HEK293 (cell line): ENCODE measurements around the gene FSD1.
A peak's percentile ranks its signal among the peaks of the same experiment; 100 is the strongest.

Experiments
- CTCF ChIA-PET: fragments of 350-600 bp; formaldehyde crosslinking; extraction: SDS; loops from one replicate; lab custom pipeline; 2021; ENCODE audit warnings: antibody characterized with exemption; lab: Yijun Ruan, JAX
- POLR2A ChIA-PET: fragments of 300-600 bp; formaldehyde crosslinking; extraction: SDS; loops from one replicate; lab custom pipeline; 2020; ENCODE audit warnings: antibody characterized with exemption, inconsistent platforms; lab: Yijun Ruan, JAX
- H3K27ac ChIP-seq: fragments of 200-500 bp; sonication (Bioruptor generic); 2 replicates; pipeline ENCODE4 v1.5.1; 2014; ENCODE audit warnings: low read depth, low read length, control low read depth, inconsistent platforms; ENCODE audit errors: extremely low read depth
- H3K36me3 ChIP-seq, 2 experiments: fragments of 200-500 bp in 1 of 2; sonication (Bioruptor generic) in 1 of 2; 1 replicate in 1 of 2; 2 replicates in 1 of 2; pipeline ENCODE4 v1.5.1; 2014 to 2017; ENCODE audit warnings: inconsistent platforms in 2 of 2, low read length in 2 of 2; ENCODE audit not compliant: control insufficient read depth in 2 of 2, insufficient read depth in 1 of 2
- H3K4me1 ChIP-seq: fragments of 200-500 bp; sonication (Bioruptor generic); 2 replicates; pipeline ENCODE4 v1.5.1; 2014; ENCODE audit warnings: mild to moderate bottlenecking, low read length, inconsistent platforms; ENCODE audit not compliant: control insufficient read depth, insufficient read depth
- H3K4me3 ChIP-seq: 2 replicates; pipeline ENCODE4 v1.5.1; 2011; ENCODE audit warnings: low read depth, mild to moderate bottlenecking, control low read depth, low read length, moderate library complexity
- H3K9me3 ChIP-seq: fragments of 200-500 bp; sonication (Bioruptor generic); 2 replicates; pipeline ENCODE4 v1.5.1; 2014; ENCODE audit warnings: low read depth, low read length, inconsistent platforms; ENCODE audit not compliant: control insufficient read depth, insufficient read depth
- GLIS2 ChIP-seq: fragments of 450-650 bp; formaldehyde crosslinking; IDR thresholded peaks from 2 replicates; pipeline ENCODE4 v1.5.1; 2016; ENCODE audit warnings: missing biosample characterization, missing genetic modification characterization
- KLF8 ChIP-seq: fragments of 450-650 bp; formaldehyde crosslinking; IDR thresholded peaks from 2 replicates; pipeline ENCODE4 v1.5.1; 2016; ENCODE audit warnings: missing biosample characterization, missing genetic modification characterization
- PBX3 ChIP-seq: sonication (generic); formaldehyde crosslinking; IDR thresholded peaks from 2 replicates; pipeline ENCODE4 v1.8.1; 2022; ENCODE audit warnings: mild to moderate bottlenecking, moderate library complexity, missing genetic modification reagents
- PRDM10 ChIP-seq: fragments of 450-650 bp; formaldehyde crosslinking; IDR thresholded peaks from 2 replicates; pipeline ENCODE4 v1.5.1; 2016; ENCODE audit warnings: missing biosample characterization, missing genetic modification characterization
- ZBTB1 ChIP-seq: fragments of 450-650 bp; formaldehyde crosslinking; IDR thresholded peaks from 2 replicates; pipeline ENCODE4 v1.5.1; 2016; ENCODE audit warnings: missing biosample characterization, missing genetic modification characterization
- ZEB2 ChIP-seq: fragments of 450-650 bp; formaldehyde crosslinking; IDR thresholded peaks from 2 replicates; pipeline ENCODE4 v1.5.1; 2016; ENCODE audit warnings: missing biosample characterization, missing genetic modification characterization
- ZFP41 ChIP-seq: fragments of 450-650 bp; formaldehyde crosslinking; IDR thresholded peaks from 2 replicates; pipeline ENCODE4 v1.5.1; 2016; ENCODE audit warnings: missing biosample characterization, missing genetic modification characterization, borderline replicate concordance
- ZNF121 ChIP-seq: fragments of 450-650 bp; formaldehyde crosslinking; IDR thresholded peaks from 2 replicates; pipeline ENCODE4 v1.5.1; 2016; ENCODE audit warnings: missing biosample characterization, missing genetic modification characterization
- ZNF155 ChIP-seq: fragments of 450-650 bp; formaldehyde crosslinking; IDR thresholded peaks from 2 replicates; pipeline ENCODE4 v1.5.1; 2016; ENCODE audit warnings: missing biosample characterization, missing genetic modification characterization
- ZNF169 ChIP-seq: fragments of 450-650 bp; formaldehyde crosslinking; IDR thresholded peaks from 2 replicates; pipeline ENCODE4 v1.5.1; 2016; ENCODE audit warnings: missing biosample characterization, missing genetic modification characterization
- ZNF292 ChIP-seq: fragments of 450-650 bp; formaldehyde crosslinking; IDR thresholded peaks from 2 replicates; pipeline ENCODE4 v1.5.1; 2016; ENCODE audit warnings: low read depth, missing biosample characterization, missing genetic modification characterization, borderline replicate concordance
- ZNF311 ChIP-seq: fragments of 450-650 bp; formaldehyde crosslinking; IDR thresholded peaks from 2 replicates; pipeline ENCODE4 v1.5.1; 2017; ENCODE audit warnings: missing biosample characterization, missing genetic modification characterization, borderline replicate concordance
- ZNF324 ChIP-seq: fragments of 450-650 bp; formaldehyde crosslinking; IDR thresholded peaks from 2 replicates; pipeline ENCODE4 v1.5.1; 2016; ENCODE audit warnings: missing biosample characterization, missing genetic modification characterization
- ZNF341 ChIP-seq: fragments of 450-650 bp; formaldehyde crosslinking; IDR thresholded peaks from 2 replicates; pipeline ENCODE4; 2016; ENCODE audit warnings: low read depth, missing biosample characterization, missing genetic modification characterization
- ZNF510 ChIP-seq: fragments of 450-650 bp; formaldehyde crosslinking; IDR thresholded peaks from 2 replicates; pipeline ENCODE4 v1.5.1; 2018; ENCODE audit warnings: mild to moderate bottlenecking, missing genetic modification characterization, missing biosample characterization; ENCODE audit not compliant: insufficient replicate concordance
- ZNF521 ChIP-seq: fragments of 450-650 bp; formaldehyde crosslinking; IDR thresholded peaks from 2 replicates; pipeline ENCODE4 v1.5.1; 2017; ENCODE audit warnings: missing biosample characterization, mild to moderate bottlenecking, missing genetic modification characterization
- ZNF623 ChIP-seq: fragments of 450-650 bp; formaldehyde crosslinking; IDR thresholded peaks from 2 replicates; pipeline ENCODE4 v1.5.1; 2016; ENCODE audit warnings: missing biosample characterization, missing genetic modification characterization
- ZNF629 ChIP-seq: fragments of 450-650 bp; formaldehyde crosslinking; IDR thresholded peaks from 2 replicates; pipeline ENCODE4 v1.5.1; 2017; ENCODE audit warnings: missing biosample characterization, missing genetic modification characterization
- ZNF639 ChIP-seq: fragments of 450-650 bp; formaldehyde crosslinking; IDR thresholded peaks from 2 replicates; pipeline ENCODE4 v1.5.1; 2016; ENCODE audit warnings: missing biosample characterization, missing genetic modification characterization
- ZNF677 ChIP-seq: fragments of 450-650 bp; IDR thresholded peaks from 2 replicates; pipeline ENCODE4 v1.5.0; 2018; ENCODE audit warnings: missing biosample characterization, mild to moderate bottlenecking, missing genetic modification characterization, moderate library complexity
- ZXDB ChIP-seq: fragments of 450-650 bp; formaldehyde crosslinking; IDR thresholded peaks from 2 replicates; pipeline ENCODE4 v1.5.1; 2016; ENCODE audit warnings: missing biosample characterization, missing genetic modification characterization

FSD1 gene

DNA sequence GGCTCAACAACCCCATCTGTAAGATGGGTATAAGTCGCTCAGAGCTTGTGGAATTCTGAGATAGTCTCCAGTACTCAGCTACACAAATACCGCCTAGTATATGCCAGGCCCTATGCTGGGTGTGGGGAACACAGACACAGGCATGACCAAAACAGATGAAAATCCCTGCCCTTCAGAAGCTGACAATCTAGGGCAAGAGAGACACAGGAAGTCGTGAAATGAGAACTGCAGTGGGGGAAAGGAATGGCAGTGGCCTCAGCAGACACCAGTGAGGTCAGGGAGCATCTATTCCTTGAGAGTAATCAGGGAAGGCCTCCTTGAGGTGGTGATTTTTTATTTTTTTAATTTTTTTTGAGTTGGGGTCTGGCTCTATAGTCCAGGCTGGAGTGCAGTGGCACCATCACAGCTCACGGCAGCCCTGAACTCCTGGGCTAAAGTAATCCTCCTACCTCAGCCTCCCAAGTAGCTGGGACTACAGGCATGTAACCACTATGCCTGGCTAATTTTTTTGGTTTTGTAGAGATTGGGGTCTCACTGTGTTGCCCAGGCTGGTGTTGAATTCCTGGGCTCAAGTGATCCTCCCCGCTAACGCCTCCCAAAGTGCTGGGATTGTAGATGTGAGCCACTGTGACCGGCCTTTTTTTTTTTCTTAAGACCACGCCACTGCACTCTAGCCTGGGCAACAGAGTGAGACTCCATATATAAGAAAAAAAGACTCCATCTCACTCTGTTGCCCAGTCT lies 5.4 kb upstream of the FSD1 start:
- no peaks in the 10 kb centered on the region for H3K9me3 ChIP-seq
- no peaks in the 10 kb centered on the region for H3K4me1 ChIP-seq
- ChIA-PET POLR2A (no interaction called here), CTCF (interaction anchor here (1.1 kb wide), 2 partner anchors 32 to 54 kb away, joined by 4 to 7 read pairs; no protein-coding TSS in a partner anchor)
- no peak overlapping the region for H3K4me3 ChIP-seq
- H3K36me3 ChIP-seq = no peaks in the 10 kb centered on the region
- no peak overlapping the region for H3K27ac ChIP-seq
- TF ChIP-seq ZNF121 (tag by site-specific recombination) (peak; percentile 92), ZNF629 (tag by site-specific recombination) (no peak)

DNA sequence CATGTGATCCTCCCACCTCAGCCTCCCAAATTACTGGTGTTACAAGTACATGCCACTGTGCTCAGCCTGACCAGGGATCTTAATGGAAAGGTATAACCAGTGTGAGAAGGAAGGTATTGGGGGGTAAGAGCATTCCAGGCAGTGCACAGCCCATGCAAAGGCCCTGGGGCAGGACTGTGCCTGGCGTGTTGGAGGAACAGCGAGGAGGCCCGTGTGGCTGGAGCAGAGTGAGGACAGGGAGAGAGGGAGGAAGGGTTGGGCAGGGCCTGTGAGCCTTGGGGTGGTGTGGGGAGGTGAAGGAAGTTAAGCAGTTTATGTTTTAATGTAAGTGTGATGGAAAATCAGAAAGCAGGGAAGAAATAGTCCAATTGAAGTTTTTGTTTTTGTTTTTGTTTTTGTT lies 3.8 kb upstream of the FSD1 start:
- CTCF ChIA-PET = no interaction called here
- no peaks in the 10 kb centered on the region for H3K9me3 ChIP-seq

GRCh38 chr19:4301590-4302242 lies 2.7 kb upstream of the FSD1 start:
- H3K36me3 ChIP-seq = peaks cover 0 to 8% of the 10 kb centered on the region in 2 experiments; a peak in 2 of 3 replicates
- POLR2A ChIA-PET = no interaction called here
- no peaks in the 10 kb centered on the region for H3K9me3 ChIP-seq
- H3K4me1 ChIP-seq = no peaks in the 10 kb centered on the region
- H3K27ac ChIP-seq = no peak overlapping the region
- CTCF ChIA-PET = interaction anchor here (0.5 to 1.7 kb wide), 2 partner anchors 25 to 35 kb away, joined by 5 to 6 read pairs; no protein-coding TSS in a partner anchor
- H3K4me3 ChIP-seq = no peak overlapping the region
- TF ChIP-seq ZXDB = no peak

More for the DNA sequence above, 3.8 kb upstream of the FSD1 start:
- no peaks in the 10 kb centered on the region for H3K4me1 ChIP-seq
- no peak overlapping the region for H3K4me3 ChIP-seq
- H3K36me3 ChIP-seq = no peaks in the 10 kb centered on the region
- H3K27ac ChIP-seq = no peak overlapping the region
- TF ChIP-seq ZEB2 (tag by site-specific recombination) (no peak), ZNF341 (tag by site-specific recombination) (peak; percentile 36; the same call in 1 of the 2 replicates), ZNF623 (peak; percentile 99)
- POLR2A ChIA-PET = no interaction called here

DNA sequence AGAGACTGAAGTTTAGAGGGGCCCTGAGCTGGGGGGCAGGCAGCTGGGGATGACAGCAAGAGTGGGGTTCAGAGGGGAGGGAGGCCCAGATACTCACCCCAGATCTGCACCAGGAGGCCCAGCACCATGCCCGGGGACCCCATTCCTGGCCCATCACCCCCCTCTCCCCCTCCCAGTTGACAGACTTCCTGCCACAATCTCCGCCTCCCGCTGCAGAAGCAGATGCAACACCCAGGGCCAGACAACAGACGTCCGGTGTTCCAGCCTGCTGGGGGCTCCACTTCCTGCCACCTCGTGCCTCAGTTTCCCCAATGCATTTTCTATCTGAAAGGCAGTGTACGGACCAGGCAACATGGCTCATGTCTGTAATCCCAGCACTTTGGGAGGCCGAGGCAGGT lies 2.2 kb upstream of the FSD1 start, which contains the start of gene TMIGD2:
Gene TMIGD2, minus strand, starts transcription at position 147 of the 398 bp plus-strand sequence. Its CDS starts 4 bp downstream, at position 143.
- H3K4me1 ChIP-seq = no peaks in the 10 kb centered on the region
- H3K4me3 ChIP-seq = no peak within 1 kb of the TSS
- H3K36me3 ChIP-seq = peaks cover 0 to 13% of the 10 kb centered on the region in 2 experiments; a peak in 2 of 3 replicates
- ChIA-PET CTCF (interaction anchor here (1.7 kb wide), 1 partner anchor 35 kb away, joined by 6 read pairs; no protein-coding TSS in a partner anchor), POLR2A (no interaction called here)
- H3K9me3 ChIP-seq = no peaks in the 10 kb centered on the region
- H3K27ac ChIP-seq = no peak within 1 kb of the TSS
- TF ChIP-seq ZBTB1 (tag by site-specific recombination) = no peak
- TF ChIP-seq GLIS2 = no peak
- no peak for TF ChIP-seq ZNF639 (tag by site-specific recombination)
- TF ChIP-seq ZNF510 (tag by site-specific recombination) = no peak
- TF ChIP-seq ZNF169 (tag by site-specific recombination) = no peak
- TF ChIP-seq ZNF521 (tag by site-specific recombination) = no peak
- TF ChIP-seq ZFP41 (tag by site-specific recombination) = no peak
- TF ChIP-seq KLF8 = no peak
- no peak for TF ChIP-seq PRDM10 (tag by site-specific recombination)
- no peak for TF ChIP-seq PBX3
- TF ChIP-seq ZNF155 (tag by site-specific recombination) = no peak
- no peak for TF ChIP-seq ZNF324 (tag by site-specific recombination)
- TF ChIP-seq ZNF677 (tag by site-specific recombination) = no peak
- TF ChIP-seq ZNF292 (tag by site-specific recombination) = no peak
- no peak for TF ChIP-seq ZNF311 (tag by site-specific recombination)
